ENCODE results near the gene BPIFB2.
"Not testable (repeated sequence)": the region's sequence is repeated elsewhere in the genome, so short reads cannot be mapped to it uniquely, and the experiment has no call there.

Gene BPIFB2, protein sequence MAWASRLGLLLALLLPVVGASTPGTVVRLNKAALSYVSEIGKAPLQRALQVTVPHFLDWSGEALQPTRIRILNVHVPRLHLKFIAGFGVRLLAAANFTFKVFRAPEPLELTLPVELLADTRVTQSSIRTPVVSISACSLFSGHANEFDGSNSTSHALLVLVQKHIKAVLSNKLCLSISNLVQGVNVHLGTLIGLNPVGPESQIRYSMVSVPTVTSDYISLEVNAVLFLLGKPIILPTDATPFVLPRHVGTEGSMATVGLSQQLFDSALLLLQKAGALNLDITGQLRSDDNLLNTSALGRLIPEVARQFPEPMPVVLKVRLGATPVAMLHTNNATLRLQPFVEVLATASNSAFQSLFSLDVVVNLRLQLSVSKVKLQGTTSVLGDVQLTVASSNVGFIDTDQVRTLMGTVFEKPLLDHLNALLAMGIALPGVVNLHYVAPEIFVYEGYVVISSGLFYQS

DNA sequence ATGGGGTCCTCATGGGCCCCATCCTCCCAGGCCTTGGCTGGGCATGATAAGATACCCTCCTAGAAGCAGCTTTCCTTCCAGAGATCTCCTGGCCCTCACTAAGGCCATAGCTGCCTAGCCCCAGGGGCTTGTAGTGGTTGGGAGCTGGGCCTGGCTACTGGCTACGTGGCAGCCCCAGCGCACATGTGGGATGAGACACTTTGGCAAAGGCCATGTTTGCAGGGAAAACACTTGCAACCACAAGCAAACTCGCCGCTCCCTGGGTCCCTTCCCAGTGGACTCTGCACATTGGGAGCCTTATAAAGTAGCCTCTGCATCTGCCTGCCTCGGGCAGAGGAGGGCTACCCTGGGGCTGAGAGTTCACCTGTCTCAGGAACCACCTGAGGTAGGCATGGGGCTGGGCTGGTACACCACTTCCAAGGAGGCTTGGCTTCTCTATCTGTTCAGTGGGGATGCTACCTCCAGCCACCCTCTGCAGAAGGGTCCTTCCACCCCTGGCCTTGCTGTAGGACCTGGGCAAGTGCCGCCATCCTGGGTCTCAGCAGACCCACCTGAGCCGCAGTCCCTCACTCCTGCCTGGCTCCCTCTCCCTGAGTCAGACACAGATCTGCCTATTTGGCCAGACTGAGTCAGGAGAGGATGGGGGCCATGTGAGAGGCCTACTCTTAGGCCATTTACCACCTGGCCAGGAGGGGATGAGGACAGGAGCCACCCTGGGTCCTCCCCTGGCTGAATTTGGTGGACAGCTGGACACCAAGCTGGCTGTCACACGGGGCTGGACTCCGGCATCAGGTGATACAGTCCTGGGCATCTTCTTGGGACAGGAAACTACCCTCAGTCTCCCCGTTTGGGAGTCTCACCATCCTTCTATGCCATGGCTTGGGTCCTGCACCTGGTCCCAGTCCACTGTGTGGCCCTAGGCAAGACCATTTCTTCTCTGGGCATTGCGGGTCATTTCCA, at the start of gene BPIFB2:
Gene BPIFB2, plus strand, starts transcription at position 329 of the 960 bp plus-strand sequence. CDS start 871 bp downstream, outside the sequence.
- DNase-seq, result no peak

DNA sequence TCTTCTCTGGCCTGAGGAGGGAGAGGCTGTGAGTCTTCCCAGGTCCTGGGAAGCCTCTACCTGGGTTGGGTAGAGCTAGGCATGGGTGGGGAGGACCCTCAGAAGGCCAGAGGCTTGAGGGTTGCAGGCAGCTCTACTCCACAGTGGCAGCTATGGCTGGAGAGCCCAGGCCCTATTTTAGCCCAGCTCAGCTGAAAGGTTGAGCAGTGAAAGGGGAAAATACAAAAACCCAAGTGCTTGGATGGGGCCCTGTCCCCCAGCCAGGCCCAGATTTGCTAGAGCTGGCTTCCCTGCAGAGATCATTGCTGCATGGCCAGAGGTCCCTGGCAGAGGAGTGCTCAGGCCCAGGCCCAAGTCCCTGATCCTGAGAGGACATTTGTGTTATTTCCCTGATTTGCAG, 48.9 kb upstream of the BPIFB2 start:
- no peak for DNase-seq

DNA sequence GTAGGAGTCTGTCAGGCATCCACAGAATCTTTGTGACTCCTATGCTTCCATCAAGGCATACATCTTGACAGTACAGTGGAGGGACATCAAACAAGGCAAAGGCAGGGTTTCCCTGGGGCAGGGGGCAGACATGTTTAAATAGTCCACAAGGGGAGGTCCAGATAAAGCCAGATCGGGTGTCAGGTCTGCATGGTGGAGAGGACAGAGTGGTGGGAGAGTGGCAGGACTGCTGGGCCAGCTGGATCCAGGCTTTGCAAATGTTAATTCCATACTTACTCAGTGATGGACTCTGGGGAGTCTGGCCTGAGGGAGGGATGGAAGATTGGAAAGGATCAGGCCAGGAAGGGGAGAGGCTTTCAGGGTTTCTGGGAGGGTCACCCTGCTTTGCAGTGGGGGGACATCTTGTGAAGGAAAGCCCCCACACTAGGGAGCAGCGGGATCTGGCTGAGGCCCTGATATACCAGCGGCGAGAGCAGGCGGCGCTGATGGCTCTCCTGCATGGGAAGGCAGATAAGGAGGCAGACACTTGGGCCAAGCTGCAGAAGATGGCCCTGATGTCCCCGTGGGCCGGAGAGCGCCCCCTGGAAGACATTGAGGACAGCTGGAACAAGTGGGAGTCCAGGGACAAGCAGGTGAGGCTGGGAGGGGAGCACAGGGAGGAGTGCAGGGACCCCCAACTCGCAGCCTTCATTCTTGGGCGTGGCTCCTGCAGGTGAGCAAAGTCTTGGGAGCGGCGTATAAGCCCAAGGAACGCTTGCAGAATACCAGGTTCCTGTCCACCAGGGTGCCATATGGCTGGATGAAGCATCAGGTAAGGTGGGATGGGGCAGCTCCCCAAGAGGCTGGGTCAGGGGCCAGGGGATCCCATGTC, 47.9 kb upstream of the BPIFB2 start:
- DNase-seq, result no peak

DNA sequence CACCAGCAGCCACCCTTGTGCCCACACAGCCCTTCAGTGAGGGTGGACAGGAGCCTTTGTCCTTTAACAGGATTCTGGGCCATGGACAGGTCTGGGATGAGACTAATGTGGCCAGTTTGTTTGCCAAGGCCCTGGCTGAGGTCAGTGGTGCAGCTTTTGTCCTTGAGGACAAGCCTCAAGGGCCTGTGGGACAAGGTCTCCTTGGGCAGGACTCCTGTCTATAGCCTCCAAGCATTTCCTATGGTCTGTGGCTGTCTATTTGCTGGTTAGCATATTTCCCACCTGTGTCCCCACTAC, 47.3 kb upstream of the BPIFB2 start:
- DNase-seq, result no peak

DNA sequence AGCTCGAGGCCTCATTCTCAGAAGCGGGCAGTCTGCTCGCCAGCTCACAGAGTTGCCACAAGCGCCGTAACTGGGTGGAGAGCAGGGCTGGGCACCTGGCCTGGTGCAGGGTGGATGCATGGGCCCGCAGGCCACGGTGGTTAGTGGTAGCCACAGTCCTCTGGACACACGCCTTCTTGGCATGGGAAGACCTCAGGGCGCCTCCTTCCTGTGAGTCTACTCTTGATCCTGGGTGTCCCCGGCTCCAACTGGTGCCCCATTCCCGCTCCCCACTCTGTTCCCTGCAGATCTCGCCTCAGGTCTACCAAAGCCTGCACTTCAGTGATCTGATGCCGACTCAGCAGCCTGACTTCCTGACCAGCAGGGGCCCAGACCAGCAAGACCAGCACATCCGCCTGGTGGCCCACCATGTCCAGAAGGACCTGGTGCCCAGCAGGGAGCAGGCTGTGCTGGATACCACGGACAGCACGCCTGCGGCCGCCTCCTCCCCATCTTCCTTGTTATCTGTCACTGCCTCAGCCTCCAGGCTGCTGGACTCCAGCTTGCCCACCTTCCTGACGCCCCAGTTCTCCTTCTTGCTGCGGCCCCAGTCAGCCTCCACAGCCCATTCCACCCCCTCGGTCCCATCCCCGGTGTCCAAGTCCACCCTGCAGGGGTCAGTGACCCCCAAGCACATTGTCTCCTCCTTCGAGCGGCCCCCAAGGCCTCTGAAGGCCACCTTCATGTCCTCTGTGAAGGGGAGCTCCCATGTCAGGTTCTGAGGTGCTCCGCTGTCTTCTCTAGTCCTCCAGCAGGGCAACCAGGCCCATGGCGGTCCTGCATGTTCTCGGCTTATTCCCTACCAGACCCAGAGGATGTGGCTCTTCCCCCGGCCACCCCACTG, 46.4 kb upstream of the BPIFB2 start:
- no peak for DNase-seq

DNA sequence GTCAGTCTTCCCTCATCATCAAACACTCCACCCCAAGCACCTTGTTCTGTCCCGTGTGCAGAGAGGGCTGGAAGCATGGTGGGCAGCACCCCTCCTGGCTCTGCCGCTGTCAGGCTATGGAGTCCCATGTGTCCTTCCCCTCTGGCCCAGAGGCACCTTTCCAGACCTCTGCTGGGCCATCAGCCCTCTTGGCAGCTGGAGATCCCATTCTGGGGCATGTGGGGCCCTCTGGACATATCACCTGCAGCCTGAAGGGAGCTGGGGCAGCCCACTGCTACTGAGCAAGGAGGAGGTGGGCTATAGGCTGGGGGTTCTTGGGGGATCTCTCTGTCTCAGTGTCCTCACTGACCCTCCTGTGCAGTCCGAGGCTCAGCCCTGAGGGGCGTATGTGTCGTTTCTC, 45.5 kb upstream of the BPIFB2 start:
- DNase-seq, result no peak

DNA sequence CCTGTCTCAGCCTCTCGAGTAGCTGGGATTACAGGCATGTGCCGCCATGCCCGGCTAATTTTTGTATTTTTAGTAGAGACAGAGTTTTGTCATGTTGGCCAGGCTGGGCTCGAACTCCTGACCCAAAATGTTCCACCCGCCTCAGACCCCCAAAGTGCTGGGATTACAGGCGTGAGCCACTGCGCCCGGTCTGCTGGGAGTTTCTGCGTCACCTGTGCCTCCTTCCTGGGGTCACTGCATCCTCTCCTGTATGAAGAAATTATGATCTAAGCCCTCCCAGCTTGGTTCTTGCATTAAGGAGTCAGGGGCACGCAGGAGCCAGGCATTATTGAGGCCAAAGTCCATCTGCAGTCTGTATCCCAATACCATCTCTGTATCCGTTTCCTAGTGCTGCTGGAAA, 44.9 kb upstream of the BPIFB2 start:
- not testable (repeated sequence) for DNase-seq

DNA sequence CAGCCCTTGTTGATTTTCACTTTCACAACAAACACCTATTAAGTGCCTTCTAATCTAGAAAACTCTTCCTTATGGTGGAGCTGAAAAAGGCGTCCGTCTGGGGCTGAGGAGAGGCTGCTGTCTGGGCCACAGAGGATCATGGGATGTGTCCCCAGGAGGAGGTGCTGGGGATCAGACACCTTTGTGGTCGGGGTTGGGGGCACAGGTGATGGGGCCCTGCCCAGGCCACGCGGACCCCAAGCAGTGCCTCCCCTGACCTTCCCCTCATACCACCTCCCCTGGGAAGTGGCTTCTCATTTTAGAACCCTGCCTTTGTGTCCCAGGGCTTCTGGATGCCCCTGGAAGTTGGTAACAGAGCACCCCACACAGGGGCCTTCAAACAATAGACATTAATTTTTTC, 44.3 kb upstream of the BPIFB2 start:
- DNase-seq, result no peak

DNA sequence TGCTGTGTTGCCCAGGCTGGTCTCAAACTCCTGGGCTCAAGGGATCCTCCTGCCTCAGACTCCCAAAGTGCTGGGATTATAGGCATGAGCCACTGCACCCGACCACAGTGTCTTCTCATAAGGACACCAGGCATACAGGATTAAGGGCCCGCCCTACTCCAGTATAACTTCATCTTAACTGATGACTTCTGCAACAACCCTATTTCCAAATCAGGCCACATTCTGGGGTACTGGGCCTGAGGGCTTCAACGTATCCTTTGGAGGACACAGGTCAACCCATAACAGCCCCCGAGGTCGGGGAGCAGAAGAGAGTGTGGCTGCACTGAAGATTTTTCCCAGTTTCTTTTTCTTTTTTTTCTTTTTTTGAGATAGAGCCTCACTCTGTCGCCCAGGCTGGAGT, 42.9 kb upstream of the BPIFB2 start:
- DNase-seq, result no peak

DNA sequence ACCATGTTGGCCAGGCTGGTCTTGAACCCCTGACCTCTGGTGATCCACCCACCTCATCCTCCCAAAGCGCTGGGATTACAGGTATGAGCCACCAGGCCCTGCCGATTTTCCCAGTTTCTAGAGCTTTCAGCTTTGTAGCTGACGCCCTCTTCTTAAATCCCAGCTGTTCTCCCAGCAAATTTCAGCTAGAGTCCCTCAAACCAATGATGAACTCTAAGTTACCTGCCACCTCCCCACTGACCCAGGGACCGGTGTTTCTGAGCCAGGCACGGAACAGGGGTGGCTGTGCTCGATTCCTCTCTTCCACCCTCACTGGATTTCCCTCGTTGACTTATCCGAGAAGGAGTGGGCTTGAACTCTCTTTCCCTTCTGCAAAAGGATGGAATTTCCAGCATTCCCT, 42.4 kb upstream of the BPIFB2 start:
- no peak for DNase-seq

DNA sequence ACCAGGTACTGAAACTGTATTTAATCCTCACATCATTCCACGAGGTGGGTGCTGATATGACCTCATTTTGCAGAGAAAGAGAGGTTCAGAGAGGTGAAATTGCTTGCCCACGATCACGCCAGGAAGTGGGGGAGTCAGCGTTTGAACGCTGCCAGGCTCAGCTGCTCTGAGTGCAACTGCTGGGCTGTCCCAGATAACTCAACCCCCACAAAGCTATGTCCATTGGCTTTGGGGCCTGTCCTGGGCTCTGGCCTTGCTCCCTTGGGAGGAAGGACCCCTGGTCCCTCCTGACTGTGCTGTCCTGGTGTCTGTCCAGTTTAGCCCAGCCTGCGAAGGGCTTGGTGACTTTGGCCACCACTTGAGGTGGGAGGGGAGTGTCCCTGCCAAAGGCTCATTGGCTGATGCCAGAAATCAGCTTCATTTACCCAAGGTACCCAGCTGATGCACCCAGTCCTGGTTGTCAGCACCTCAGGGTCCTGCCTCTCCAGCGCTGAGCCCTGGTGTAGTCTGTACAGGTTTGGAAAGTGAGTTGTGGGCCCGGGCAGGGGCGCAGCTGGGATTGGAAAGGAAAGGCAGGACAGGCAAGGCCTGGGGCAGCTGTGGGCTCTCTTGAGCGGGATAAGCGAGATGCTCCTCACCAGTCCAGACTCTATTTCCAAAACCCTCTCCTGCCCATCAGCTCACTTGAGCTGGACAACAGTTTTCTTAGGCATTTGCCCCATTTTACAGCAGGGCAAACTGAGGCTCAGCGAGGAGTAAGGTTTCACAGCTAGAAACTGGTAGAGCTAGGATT, 41.7 kb upstream of the BPIFB2 start:
- DNase-seq, result no peak

DNA sequence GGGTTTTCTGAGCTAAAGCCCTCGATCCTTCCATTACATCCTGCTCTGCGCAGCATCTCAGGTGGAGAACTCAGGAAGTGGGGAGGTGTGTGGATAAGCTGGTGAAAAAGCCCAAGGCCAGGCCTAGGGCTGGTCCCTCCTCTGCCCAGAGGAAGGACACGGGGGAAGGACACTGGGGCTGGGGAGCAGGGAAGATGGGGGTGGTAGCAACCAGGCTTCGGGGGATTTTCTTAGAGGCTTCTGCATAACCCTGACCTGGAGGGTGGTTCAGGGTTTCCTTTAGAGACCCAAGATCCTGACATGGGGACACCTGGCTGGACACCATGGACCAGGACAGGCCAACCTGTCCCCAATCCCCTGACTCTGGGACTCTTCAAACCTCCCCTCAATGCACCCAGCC, 41.1 kb upstream of the BPIFB2 start:
- DNase-seq, result no peak

DNA sequence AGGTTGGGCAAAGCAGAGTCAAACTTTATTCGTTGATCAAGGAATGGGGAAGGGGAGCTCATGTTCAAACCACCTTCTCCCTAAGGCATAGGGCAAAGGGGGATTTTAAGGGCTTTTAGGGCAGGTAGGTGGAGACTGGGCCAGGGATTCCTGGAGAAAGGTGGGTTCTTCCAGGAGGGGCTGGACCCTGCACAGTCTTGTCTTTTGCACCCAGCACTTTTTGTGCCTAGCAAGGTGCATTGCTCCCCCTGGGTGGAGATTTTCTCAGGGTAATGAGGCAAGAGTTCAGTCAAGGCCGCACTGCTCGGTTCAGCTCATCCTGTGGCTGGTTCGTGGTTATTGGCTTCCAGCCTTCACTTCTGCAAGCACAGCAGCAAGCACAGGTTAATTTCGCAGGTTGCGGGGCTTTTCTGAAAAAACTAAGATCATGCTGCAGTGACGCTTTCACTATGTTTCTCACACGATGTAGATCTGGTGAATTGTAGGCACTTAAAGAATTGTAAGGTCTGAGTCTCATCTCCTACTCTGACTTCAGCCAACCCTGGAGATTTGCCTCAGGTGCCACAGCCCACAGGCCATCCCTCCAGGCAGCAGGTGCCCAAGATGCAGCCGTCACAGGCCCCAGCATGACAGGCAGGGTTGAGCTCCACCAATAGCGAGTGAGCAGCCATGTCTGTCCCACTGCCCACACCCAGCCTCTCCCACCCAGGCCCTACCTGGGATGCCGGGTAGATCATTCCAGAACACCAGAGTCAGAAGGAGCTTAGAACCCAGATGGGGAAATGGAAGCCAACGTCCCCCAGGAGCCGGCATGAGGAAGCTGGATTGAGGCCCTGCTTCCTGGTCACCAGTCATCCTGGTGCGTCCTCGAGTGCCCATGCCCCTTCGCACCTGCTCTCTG, 40.4 kb upstream of the BPIFB2 start:
- DNase-seq, result no peak

DNA sequence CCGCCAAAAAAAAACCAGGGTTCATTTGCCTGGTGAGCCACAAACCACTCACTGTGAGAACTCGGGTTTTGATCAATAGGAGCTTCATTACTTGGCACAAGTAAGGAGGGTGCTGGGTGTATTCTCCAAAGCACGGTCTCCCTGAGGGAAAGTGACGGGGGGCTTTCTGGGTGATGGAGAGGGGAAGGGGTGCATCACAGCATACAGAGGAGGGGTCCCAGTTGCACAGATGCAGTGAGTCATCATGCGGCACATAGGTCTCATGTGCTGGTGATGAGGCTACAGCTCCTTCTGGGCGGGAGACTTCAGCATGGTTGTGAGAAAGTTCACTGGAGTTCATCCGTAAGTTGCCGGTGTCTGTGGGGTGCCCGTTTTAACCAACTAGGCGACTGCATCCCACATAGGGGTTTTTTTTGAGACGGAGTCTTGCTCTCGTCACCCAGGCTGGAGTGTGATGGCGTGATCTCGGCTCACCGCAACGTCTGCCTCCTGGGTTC, 39.5 kb upstream of the BPIFB2 start:
- no peak for DNase-seq

DNA sequence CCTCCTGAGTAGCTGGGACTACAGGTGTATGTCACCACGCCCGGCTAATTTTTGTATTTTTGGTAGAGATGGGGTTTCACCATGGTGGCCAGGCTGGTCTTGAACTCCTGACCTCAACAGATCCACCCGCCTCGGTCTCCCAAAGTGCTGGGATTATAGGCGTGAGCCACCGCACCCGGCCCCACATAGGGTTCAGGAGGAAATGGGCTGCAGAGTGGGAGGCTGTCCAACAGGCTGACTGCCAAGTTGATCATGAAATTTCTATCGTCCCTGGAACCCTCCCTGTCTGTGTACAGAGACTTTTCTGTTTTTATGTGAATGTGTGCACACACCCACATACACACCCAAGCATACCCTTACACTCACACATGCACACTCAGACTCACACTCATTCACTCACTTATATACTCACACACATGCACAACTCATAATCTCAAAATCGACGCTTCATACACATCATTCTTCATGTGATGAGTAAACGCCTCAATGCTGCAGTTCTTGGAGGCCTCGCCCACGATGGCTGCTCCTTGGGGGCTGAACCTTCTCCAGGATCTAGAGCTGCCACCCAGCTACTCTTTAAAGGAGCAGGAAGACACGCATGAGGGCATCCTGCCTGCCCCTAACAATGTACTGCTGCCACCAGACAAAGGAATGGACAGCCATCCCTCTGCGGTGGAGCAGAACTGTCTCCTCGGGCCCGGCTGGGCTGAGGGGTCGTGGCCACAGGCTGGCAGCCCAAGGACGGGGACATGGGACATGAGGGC, 38.8 kb upstream of the BPIFB2 start:
- no peak for DNase-seq

DNA sequence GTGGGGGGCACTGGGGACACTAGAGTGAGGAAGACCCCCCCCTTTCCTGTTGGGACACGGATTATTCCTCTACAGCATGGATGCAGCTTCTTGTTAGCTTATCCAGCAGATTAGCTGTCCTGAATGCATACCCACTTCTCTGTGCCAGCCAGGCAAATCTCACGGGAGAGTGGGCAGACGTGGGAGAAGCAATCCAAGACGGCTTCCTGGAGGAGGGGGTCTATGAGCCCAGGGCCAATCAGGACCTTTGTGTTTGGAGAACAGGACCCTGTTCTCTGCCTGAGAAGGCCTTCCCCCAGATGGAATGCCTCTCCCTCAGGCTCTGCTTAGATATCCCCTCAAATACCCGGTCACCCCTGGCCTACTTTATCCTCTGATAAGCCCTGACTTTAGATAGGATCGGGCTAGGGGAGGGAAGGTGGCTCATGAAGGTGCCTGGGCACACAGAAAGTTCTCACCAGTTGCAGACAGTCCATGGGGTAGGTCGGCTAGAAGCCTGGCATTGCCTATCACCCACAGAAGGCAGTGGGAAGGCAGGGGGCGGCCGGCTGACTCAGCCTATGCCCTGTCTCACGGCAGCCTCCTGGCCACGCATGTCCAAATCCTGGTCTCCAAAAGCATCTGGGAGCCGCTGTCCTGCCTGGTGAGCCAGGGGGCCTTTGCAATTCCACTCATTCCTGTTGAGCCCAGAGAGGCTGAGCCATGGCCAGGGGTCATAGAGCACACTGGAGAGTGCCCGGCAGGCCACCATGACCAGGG, 38.0 kb upstream of the BPIFB2 start:
- DNase-seq, result no peak

DNA sequence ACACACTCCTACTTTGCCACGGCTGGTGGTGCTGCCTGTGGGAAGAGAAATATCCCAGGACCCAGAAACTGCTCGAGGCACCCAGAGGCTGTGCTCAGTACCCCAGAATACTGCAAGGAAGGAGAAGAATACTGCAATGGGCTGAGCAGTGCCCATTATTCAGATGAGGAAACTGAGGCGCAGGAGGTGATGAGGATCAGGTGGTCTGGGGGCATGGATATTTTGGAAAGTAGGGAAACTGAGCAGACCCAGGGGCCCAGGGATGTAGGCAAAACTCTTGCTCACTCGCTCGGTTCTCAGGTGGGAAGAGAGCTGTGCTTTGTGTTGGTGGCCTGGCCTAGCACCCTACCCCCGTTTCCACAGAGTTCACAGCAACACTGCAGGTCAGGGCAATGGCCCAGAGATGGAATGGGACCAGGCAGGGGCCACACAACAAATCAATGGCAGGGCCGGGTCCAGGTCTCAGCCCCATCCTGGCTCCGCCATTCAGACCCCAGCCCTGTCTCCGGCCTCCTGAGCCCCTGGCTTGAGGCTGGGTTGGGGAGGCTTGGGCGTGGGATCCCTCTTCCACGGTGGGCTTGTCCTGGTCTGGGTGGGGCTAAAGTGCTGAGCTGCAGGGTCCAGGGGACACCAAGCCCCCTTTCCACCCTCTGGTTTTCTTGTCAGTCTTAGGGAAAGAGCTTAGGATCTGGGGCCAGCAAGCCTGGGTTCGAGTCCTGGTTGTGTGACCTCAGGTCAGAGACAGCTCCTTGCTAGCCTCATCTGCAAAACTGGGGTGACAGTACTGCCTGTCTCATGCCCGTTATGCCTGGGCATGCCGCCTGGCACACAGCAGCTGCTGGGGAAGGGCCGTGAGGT, 37.2 kb upstream of the BPIFB2 start:
- DNase-seq, result no peak
